Testis (tissue), 3 donors: ENCODE results near the gene RAD21L1. TPM values are rescaled to one million over a fixed set of nuclear protein-coding genes. Genes with fewer than 3 reads are reported as not detected.
A peak's percentile ranks its signal among the peaks of the same experiment; 100 is the strongest.

Experiments used
- DNase-seq: peaks from one replicate; pipeline ENCODE4 v3.0.0-alpha.2; 2019
- H3K27ac ChIP-seq, 2 donors: fragments of 200-600 bp; sonication (generic); one replicate each; pipeline ENCODE4 v1.5.1; 2019
- H3K27me3 ChIP-seq: fragments of 200-600 bp; sonication (generic); one replicate; pipeline ENCODE4 v1.5.1; 2019
- H3K36me3 ChIP-seq: fragments of 200-600 bp; sonication (generic); one replicate; pipeline ENCODE4 v1.5.1; 2017; ENCODE audit warnings: low read depth; ENCODE audit errors: missing control alignments
- H3K4me1 ChIP-seq: fragments of 200-600 bp; sonication (generic); one replicate; pipeline ENCODE4 v1.5.1; 2019
- H3K4me3 ChIP-seq, 2 donors: fragments of 200-600 bp; sonication (generic); one replicate each; pipeline ENCODE4 v1.5.1; 2017 to 2019
- H3K9me3 ChIP-seq: fragments of 200-600 bp; sonication (generic); one replicate; pipeline ENCODE4 v1.5.1; 2017
- POLR2A ChIP-seq: fragments of 450-650 bp; IDR thresholded peaks from one replicate; pipeline ENCODE4 v1.6.1; 2017; ENCODE audit warnings: antibody characterized with exemption, mild to moderate bottlenecking, moderate library complexity
- WGBS, 2 donors: methylation state at CpG; one replicate each; pipeline ENCODE4 v1.1.5; 2018; 5-methylcytosine and 5-hydroxymethylcytosine counted together
- intact Hi-C: fragments of 100-400 bp; cut with DNase I; formaldehyde crosslinking; loops from one replicate; pipeline ENCODE4 v1.15.1; 2023; ENCODE audit warnings: low total_unique reads
- polyA plus RNA-seq: library from polyadenylated mRNA; stranded (reverse); fragments of 350-450 nt; fragmentation: Illumina TruSeq; extraction: RNeasy Lipid Tissue Mini Kit (QIAGEN cat#74804); gene quantifications from one replicate; pipeline ENCODE4 v1.2.3, GENCODE V29; 2014; ENCODE audit warnings: low read depth, low replicate concordance; ENCODE audit not compliant: insufficient read depth
- total RNA-seq, 2 donors: library from RNA; depleted of rRNA; stranded (reverse); fragments of >200 nt; gene quantifications; one replicate each; pipeline ENCODE4 v1.2.3, GENCODE V29; 2016
- TF ChIP-seq, protein P1 (sequence below), 3 experiments: fragments of 450-650 bp in 2 of 3; fragments of 200-600 bp in 1 of 3; sonication (generic) in 1 of 3; IDR thresholded peaks; one replicate each; pipeline ENCODE4 v1.5.1; 2016 to 2019; ENCODE audit warnings: antibody characterized with exemption in 3 of 3, mild to moderate bottlenecking in 2 of 3, moderate library complexity in 1 of 3

The RAD21L1 gene
- total and polyA plus RNA-seq, 3 donors from 2014 or later: 7.5 to 13.7 (median 12.1) TPM

DNA sequence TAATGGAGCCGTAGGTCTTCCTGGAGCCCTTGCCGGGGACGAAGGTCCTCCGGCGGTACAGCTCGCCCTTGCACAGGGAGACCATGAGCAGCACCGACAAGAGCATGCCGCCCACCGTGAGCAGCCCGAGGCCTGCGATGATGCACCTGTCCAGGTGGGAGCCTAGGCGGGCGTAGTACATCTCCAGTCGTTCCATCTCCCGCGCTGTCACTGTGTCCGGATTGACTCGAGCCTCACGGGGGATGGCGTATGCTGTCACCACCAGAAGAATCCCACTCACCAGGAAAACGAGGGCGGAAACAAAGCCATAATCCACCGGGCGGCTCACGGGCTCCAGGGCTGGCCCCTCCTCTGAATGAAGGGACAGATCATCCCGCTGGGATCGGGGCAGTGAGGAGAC, 44.9 kb upstream of the RAD21L1 start:
- Histone ChIP-seq H3K36me3 (no peaks in the 10 kb centered on the region), H3K27ac (no peak overlapping the region), H3K9me3 (no peaks in the 10 kb centered on the region), H3K4me1 (no peaks in the 10 kb centered on the region), H3K4me3 (no peak overlapping the region), H3K27me3 (no peaks in the 10 kb centered on the region)
- no peak for TF ChIP-seq POLR2A
- TF ChIP-seq, protein P1, sequence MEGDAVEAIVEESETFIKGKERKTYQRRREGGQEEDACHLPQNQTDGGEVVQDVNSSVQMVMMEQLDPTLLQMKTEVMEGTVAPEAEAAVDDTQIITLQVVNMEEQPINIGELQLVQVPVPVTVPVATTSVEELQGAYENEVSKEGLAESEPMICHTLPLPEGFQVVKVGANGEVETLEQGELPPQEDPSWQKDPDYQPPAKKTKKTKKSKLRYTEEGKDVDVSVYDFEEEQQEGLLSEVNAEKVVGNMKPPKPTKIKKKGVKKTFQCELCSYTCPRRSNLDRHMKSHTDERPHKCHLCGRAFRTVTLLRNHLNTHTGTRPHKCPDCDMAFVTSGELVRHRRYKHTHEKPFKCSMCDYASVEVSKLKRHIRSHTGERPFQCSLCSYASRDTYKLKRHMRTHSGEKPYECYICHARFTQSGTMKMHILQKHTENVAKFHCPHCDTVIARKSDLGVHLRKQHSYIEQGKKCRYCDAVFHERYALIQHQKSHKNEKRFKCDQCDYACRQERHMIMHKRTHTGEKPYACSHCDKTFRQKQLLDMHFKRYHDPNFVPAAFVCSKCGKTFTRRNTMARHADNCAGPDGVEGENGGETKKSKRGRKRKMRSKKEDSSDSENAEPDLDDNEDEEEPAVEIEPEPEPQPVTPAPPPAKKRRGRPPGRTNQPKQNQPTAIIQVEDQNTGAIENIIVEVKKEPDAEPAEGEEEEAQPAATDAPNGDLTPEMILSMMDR (IDR thresholded peaks at IDR 0.05): no peak
- intact Hi-C loops: no loop called here
- no peak for DNase-seq
- 95 to 96% methylated on average over 12 to 21 of the region's 27 CpGs for WGBS, 2 donors

GRCh38 chr20:1182106-1182505, 43.7 kb upstream of the RAD21L1 start:
- H3K4me3 ChIP-seq: no peak overlapping the region
- H3K27ac ChIP-seq: no peak overlapping the region
- TF ChIP-seq, protein P1 (IDR thresholded peaks at IDR 0.05): no peak
- no peak for TF ChIP-seq POLR2A
- 51 to 61% methylated on average over 4 of the region's 4 CpGs for WGBS, 2 donors
- H3K27me3 ChIP-seq: no peaks in the 10 kb centered on the region
- H3K9me3 ChIP-seq: no peaks in the 10 kb centered on the region
- intact Hi-C loops: no loop called here
- no peak for DNase-seq
- H3K36me3 ChIP-seq: no peaks in the 10 kb centered on the region
- no peaks in the 10 kb centered on the region for H3K4me1 ChIP-seq

DNA sequence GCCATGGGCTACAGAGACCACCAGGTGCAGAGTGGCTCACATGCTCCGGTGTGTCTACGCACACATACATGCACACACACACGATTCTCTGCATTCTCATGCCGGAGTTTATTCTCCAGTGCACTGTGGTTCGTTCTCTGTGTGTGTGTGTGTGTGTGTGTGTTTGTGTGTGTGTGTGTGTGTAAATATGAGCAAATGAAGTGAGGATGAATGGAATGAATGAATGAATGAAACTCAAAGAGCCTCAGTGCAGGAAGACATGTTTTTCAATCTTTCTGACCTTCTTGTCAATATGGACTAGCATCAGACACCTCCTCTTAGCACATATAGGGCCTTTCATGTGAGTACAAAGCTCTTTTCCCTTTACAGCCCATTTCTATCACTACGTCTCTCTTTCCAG, 42.7 kb upstream of the RAD21L1 start:
- intact Hi-C loops: no loop called here
- Histone ChIP-seq H3K27ac (no peak overlapping the region), H3K4me3 (no peak overlapping the region), H3K4me1 (no peaks in the 10 kb centered on the region), H3K36me3 (no peaks in the 10 kb centered on the region), H3K9me3 (no peaks in the 10 kb centered on the region), H3K27me3 (no peaks in the 10 kb centered on the region)
- DNase-seq: no peak
- 65 to 87% methylated on average over 6 of the region's 6 CpGs for WGBS, 2 donors
- no peak for TF ChIP-seq POLR2A
- TF ChIP-seq, protein P1 (IDR thresholded peaks at IDR 0.05): no peak

GRCh38 chr20:1184260-1184637, 41.6 kb upstream of the RAD21L1 start:
- TF ChIP-seq, protein P1 (IDR thresholded peaks at IDR 0.05): no peak
- TF ChIP-seq POLR2A: no peak
- intact Hi-C loops: no loop called here
- Histone ChIP-seq H3K36me3 (no peaks in the 10 kb centered on the region), H3K27ac (no peak overlapping the region), H3K9me3 (no peaks in the 10 kb centered on the region), H3K27me3 (no peaks in the 10 kb centered on the region), H3K4me1 (no peaks in the 10 kb centered on the region), H3K4me3 (peak overlapping the region in 1 of 2 donors; percentile 53)
- no peak for DNase-seq
- WGBS, 2 donors: 24 to 25% methylated on average over 3 to 13 of the region's 13 CpGs

GRCh38 chr20:1184638-1185315, 41.1 kb upstream of the RAD21L1 start, which contains the start of gene TMEM74B:
TSS of gene TMEM74B (minus strand) at chr20:1184981. CDS start at chr20:1183801, 1,180 bp downstream.
- Histone ChIP-seq H3K9me3 (no peaks in the 10 kb centered on the region), H3K4me1 (no peaks in the 10 kb centered on the region), H3K27me3 (no peaks in the 10 kb centered on the region), H3K4me3 (peak within 1 kb of the TSS; percentile 32 to 53), H3K36me3 (no peaks in the 10 kb centered on the region), H3K27ac (no peak within 1 kb of the TSS)
- intact Hi-C loops: no loop called here
- no peak for TF ChIP-seq POLR2A
- TF ChIP-seq, protein P1 (IDR thresholded peaks at IDR 0.05): no peak
- DNase-seq: no peak
- 0% methylated on average over 60 of the region's 76 CpGs; no CpG with 5 or more reads in 1 of the 2 donors for WGBS, 2 donors
